GM13977 (cell line): ENCODE results near the gene DHCR24.
A peak's percentile ranks its signal among the peaks of the same experiment; 100 is the strongest.
"Not testable (repeated sequence)": the region's sequence is repeated elsewhere in the genome, so short reads cannot be mapped to it uniquely, and the experiment has no call there.

Source experiments
- DNase-seq: peaks from one replicate; pipeline ENCODE4 v3.0.0; 2012; ENCODE audit warnings: low spot score
- CTCF ChIP-seq: IDR thresholded peaks from 2 replicates; pipeline ENCODE4 v1.5.1; 2012; ENCODE audit warnings: mild to moderate bottlenecking, control low read depth; ENCODE audit not compliant: insufficient read depth; ENCODE audit errors: extremely low read depth, missing control alignments
- in situ Hi-C: fragments of 300-500 bp; cut with MboI; formaldehyde crosslinking; loops from one replicate; pipeline ENCODE4 v1.12.0; 2022; ENCODE audit warnings: low sequenced_read_pairs, low pct_unique_long_range_greater_than_20kb, mixed read lengths, inconsistent platforms; ENCODE audit not compliant: unreplicated experiment

The DHCR24 gene, protein sequence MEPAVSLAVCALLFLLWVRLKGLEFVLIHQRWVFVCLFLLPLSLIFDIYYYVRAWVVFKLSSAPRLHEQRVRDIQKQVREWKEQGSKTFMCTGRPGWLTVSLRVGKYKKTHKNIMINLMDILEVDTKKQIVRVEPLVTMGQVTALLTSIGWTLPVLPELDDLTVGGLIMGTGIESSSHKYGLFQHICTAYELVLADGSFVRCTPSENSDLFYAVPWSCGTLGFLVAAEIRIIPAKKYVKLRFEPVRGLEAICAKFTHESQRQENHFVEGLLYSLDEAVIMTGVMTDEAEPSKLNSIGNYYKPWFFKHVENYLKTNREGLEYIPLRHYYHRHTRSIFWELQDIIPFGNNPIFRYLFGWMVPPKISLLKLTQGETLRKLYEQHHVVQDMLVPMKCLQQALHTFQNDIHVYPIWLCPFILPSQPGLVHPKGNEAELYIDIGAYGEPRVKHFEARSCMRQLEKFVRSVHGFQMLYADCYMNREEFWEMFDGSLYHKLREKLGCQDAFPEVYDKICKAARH

GRCh38 chr1:54886724-54887664 is at the start of gene DHCR24:
Gene DHCR24, minus strand, starts transcription at chr1:54887195. Its CDS starts 76 bp downstream, at chr1:54887119.
- in situ Hi-C loops: no loop called here
- DNase-seq: peak; percentile 99
- TF ChIP-seq CTCF: no peak

DNA sequence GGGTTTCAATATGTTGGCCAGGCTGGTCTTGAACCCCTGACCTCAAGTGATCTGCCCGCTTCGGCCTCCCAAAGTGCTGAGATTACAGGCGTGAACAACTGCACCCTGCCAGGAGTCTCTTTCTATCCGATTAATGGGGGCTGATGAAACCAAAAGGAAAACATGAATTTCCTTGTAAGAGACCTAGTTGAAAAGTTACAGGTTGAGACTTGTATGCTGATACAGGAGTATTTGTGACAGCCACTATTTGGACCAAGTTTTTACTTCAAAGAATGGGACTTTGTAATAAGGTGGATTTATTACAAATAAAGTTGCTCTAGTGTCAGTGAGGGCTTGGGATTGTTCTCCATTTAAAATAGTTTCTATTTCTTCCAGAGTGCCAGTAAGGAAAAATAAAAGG is 49.8 kb upstream of the DHCR24 start:
- DNase-seq: no peak
- TF ChIP-seq CTCF: no peak
- in situ Hi-C loops: no loop called here

GRCh38 chr1:54934869-54935268 is 47.9 kb upstream of the DHCR24 start:
- DNase-seq: no peak
- no peak for TF ChIP-seq CTCF
- in situ Hi-C loops: no loop called here

DNA sequence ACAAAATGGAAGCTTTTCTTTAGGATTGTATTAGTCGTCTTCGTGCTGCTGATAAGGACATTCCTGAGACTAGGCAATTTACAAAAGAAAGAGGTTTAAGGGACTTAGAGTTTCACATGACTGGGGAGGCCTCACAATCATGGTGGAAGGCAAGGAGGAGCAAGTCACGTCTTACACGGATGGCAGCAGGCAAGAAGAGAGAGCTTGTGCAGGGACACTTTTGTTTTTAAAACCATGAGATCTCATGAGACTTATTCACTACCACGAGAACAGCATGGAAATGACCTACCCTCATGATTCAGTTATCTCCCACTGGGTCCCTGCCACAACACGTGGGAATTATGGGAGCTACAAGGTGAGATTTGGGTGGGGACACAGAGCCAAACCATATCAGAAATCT is 47.1 kb upstream of the DHCR24 start:
- in situ Hi-C loops: not testable (repeated sequence)

DNA sequence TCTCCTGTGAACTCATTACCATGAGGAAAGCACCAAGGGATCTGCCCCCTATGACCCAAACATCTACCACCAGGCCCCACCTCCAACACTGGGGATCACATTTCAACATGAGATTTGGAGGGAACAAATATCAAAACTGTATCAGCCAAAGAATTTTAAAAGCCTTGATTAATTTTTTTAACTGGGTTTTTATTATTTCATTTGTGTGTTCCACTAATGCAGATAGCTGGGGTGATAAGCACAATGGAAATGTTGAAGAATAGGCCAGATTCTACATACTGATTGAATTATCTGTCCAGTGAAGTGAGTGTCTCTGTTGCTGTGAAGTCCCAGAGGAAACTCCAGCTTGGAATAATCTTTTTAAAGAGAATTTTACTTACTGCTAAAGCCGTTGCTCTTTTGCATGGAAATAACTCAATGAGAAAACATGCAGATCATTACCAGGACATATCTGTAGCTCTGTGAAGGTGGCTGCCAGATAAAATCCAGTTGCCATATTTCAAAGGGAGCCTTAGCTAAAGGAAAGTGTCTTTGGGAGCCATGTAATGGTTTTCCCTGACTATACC is 44.4 kb upstream of the DHCR24 start:
- in situ Hi-C loops: no loop called here
- DNase-seq: no peak
- TF ChIP-seq CTCF: no peak

More for the DNA sequence above, 47.1 kb upstream of the DHCR24 start:
- DNase-seq: not testable (repeated sequence)

DNA sequence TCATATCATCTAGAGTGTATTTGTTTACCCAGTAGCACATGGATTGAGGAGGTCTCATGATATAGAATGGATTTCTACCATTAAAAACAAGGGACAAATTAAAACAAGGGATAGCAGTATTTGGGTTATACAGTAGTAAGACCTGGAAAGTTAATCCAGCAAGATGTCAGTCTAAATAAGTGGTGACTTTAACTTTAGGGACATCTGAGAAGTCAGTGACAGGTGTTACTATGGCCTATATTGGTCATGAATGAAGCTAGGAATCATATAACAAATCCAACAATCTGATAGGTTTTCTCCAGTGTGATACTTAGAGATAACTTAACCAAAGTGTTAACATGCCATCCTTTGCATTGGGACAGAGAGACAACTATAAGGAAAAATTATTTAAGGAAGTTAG is 42.7 kb upstream of the DHCR24 start:
- in situ Hi-C loops: no loop called here
- no peak for DNase-seq
- no peak for TF ChIP-seq CTCF
